Activated T-cell treated with anti-CD3 and anti-CD28 coated beads, Interleukin-2, amount 50 U/mL, for 1 hour (primary cell): Measurements from ENCODE around the gene SPACA6.

ENCODE experiments used
- DNase-seq: peaks from one replicate; pipeline ENCODE4 v3.0.0-alpha.2; 2020

SPACA6 gene

DNA sequence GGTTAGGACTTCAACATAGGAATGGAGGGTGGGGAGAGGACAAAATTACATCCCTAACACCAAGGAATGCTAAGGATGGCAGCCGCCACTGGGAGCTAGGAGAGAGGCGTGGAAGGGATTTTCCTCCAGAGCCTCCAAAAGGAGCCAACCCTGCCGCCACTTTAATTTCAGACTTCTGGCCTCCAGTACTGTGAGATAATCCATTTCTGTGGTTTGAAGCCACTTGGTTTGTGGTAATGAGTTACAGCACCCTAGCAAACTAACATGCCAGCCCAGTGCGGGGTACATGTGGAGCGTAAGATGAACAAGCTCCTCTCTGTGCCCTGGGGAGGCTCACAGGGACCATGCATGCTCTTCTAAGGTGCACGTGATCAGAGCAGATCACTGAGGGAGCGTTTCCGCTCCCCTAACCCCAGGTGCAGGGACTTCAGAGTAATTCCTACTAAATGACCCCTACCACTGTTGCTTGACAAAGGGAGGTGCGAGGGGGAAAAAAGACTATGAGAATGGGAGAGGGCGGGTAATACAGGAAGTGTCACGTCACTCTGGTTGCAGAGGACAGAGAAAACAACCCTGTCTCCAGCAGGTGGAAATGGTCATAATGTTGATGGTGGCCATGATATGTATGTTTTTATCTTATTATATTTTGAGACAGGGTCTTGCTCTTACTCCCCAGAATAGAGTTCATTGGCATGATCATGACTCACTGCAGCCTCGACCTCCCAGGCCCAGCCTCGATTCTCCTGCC lies 46.5 kb downstream of the SPACA6 start:
- no peak for DNase-seq

GRCh38 chr19:51740356-51740755 lies 47.2 kb downstream of the SPACA6 start:
- no peak for DNase-seq

DNA sequence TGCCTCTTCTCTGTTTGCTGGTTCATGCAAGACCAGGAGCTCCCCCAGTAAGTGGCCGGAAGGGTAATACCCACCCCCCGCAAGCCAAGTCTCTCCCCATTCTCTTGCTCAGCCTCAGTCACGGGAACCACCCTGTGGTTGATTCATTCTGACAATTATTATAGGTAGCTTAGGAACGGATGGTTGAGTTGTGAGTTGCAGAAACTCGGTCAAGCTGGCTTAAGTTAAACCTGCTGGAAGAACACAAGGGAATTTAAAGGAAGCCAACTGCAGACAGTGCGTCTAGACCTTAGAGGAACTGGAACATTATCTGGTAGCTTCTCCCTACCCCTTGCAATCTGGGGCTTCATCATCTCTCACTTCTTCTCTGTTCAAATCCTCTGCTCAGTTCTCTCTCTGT lies 49.7 kb downstream of the SPACA6 start:
- DNase-seq = no peak

DNA sequence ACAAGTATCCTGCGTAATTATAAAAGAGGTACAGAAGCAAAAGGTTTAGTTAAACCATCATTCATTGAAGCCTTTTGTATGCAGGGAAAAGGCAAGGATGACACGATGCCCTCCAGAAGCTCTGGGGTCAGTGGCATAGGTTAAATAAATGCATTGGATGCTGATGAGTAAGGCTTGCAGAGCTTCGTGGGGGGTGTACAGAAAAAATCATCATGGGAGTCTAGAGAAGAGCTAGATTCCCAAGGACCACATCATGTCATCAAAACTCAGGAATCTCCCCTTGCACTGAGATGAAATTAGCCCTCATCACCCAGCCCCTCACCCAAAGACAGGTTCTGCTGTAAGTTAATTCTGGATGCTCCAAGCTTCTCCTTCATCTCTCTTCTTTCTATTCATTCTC lies 50.3 kb downstream of the SPACA6 start:
- DNase-seq = no peak

DNA sequence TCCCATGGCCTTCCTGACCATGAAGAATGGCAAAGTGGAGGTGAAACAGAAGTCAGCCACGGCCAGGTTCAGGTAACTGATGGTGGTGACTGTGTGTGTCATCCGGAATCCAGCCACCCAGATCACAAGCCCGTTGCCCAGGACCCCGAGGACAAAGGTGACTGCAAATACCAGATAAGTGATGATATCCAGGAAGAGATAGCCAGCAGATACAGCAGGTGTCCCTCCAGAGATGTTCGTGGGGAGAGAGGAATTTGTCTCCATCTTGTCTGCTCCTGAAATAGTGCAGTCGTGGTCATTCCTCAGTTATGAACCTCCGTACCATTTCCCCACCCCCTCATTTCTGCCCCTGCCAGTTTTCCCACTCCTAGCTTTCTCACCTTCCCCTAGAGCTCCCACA lies 53.6 kb downstream of the SPACA6 start:
- no peak for DNase-seq

- DNase-seq = no peak
These were observed 56.8 kb downstream of the SPACA6 start for GRCh38 chr19:51749979-51750378.

- DNase-seq = no peak
These were observed 57.4 kb downstream of the SPACA6 start for GRCh38 chr19:51750400-51751094.

- no peak for DNase-seq
These were observed 58.5 kb downstream of the SPACA6 start, which contains the start of gene FPR1 for GRCh38 chr19:51751655-51752054. TSS of gene FPR1 (minus strand) at chr19:51751878. CDS start at chr19:51746994, 4,884 bp downstream.

- no peak for DNase-seq
These were observed 61.0 kb downstream of the SPACA6 start for GRCh38 chr19:51754109-51754508.

DNA sequence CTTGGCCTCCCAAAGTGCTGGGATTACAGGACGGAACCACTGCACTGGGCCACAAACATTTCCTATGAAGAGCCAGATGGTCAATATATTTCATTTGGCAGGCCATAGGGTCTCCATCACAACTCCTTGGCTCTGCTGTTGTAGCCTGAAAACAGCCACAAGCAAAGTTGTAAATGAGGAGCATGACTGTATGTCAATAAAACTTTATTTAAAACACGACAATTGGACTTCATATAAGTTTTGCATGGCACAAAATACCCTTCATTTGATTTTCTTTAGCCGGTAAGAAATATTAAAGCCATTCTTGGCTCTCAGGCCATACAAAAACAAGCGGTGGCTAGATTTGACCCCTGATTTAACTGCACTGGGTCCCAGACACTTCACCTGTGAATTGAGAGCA lies 61.6 kb downstream of the SPACA6 start:
- DNase-seq = no peak
